ENCODE data around the gene FAM118A.
"Not testable (repeated sequence)": the region's sequence is repeated elsewhere in the genome, so short reads cannot be mapped to it uniquely, and the experiment has no call there.

FAM118A gene

GRCh38 chr22:45310331-45310976, 720 bp downstream of the FAM118A start:
- DNase-seq, result peak in 3 of 6 experiments; percentile 29 to 32 (median 31)

- DNase-seq, result no peak
These were observed 1.3 kb downstream of the FAM118A start for GRCh38 chr22:45310977-45311531.

- DNase-seq, result no peak
These were observed 2.7 kb downstream of the FAM118A start for GRCh38 chr22:45312415-45312814.

GRCh38 chr22:45312856-45313255, 3.1 kb downstream of the FAM118A start:
- no peak for DNase-seq

- no peak for DNase-seq
These were observed 4.5 kb downstream of the FAM118A start for GRCh38 chr22:45314054-45314721.

- DNase-seq, result no peak
These were observed 5.1 kb downstream of the FAM118A start for GRCh38 chr22:45314786-45315185.

- no peak for DNase-seq
These were observed 7.2 kb downstream of the FAM118A start for GRCh38 chr22:45316796-45317526.

- DNase-seq, result peak in 3 of 6 experiments; percentile 28 to 43 (median 37)
These were observed 7.9 kb downstream of the FAM118A start for GRCh38 chr22:45317551-45318167.

- DNase-seq, result peak; percentile 78 to 96 (median 93)
These were observed 8.4 kb downstream of the FAM118A start for GRCh38 chr22:45318168-45318557.

- peak; percentile 58 to 79 (median 70) for DNase-seq
These were observed 9.0 kb downstream of the FAM118A start for GRCh38 chr22:45318558-45319323.

GRCh38 chr22:45319324-45319685, 9.6 kb downstream of the FAM118A start:
- peak in 1 of 6 experiments; percentile 62 for DNase-seq

GRCh38 chr22:45320357-45320976, 10.7 kb downstream of the FAM118A start:
- no peak for DNase-seq

GRCh38 chr22:45321827-45322226, 12.1 kb downstream of the FAM118A start:
- peak in 2 of 6 experiments; percentile 16 to 23 for DNase-seq

GRCh38 chr22:45322873-45323525, 13.3 kb downstream of the FAM118A start:
- DNase-seq, result peak in 2 of 6 experiments; percentile 18 to 27

GRCh38 chr22:45323695-45324094, 14.0 kb downstream of the FAM118A start:
- DNase-seq, result no peak

- no peak for DNase-seq
These were observed 14.6 kb downstream of the FAM118A start for GRCh38 chr22:45324311-45324711.

GRCh38 chr22:45328261-45328660, 18.5 kb downstream of the FAM118A start:
- not testable (repeated sequence) for DNase-seq

GRCh38 chr22:45328822-45329529, 19.2 kb downstream of the FAM118A start:
- DNase-seq, result no peak

GRCh38 chr22:45329530-45329936, 19.8 kb downstream of the FAM118A start:
- no peak for DNase-seq

- no peak for DNase-seq
These were observed 20.8 kb downstream of the FAM118A start for GRCh38 chr22:45330548-45330947.

- no peak for DNase-seq
These were observed 21.8 kb downstream of the FAM118A start for GRCh38 chr22:45331486-45331885.

Data from stimulated activated naive CD4-positive, alpha-beta T cell (primary cell).